Measurements from ENCODE around the gene PFKL.

The PFKL gene

DNA sequence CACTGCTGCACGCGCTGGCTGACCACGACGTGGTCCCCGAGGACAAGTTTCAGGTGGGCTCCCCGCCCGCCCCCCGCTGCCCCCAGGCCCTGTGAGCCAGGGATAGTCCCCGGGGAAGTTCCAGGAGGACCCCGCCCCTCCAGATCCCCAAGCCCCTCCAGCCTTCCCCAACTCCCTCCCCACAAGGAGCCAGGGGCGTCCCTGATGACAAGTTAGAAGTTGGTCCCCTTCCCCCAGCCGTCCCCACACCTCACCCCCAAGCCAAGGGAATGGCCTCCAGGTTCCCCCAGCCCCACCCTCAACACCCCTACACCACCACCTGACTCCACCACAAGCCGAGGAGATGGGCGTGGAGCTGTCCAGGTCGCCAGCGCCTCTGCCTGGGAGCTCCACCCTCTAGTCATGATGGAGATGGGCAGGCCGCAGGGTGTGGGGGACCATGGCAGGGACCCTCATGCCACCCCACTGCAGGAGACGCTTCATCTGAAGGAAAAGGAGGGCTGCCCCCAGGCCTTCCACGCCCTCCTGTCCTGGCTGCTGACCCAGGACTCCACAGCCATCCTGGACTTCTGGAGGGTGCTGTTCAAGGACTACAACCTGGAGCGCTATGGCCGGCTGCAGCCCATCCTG lies 13.7 kb upstream of the PFKL start:
- in situ Hi-C loops (cut with MboI; ENCODE audit: low pct_unique_long_range_greater_than_20kb, low sequenced_read_pairs, unreplicated experiment) = loop anchor here (25.0 kb wide), 1 partner anchor 199 kb away; no protein-coding TSS in a partner anchor
- no peak for DNase-seq (ENCODE audit: low spot score)
- TF ChIP-seq, protein P1, sequence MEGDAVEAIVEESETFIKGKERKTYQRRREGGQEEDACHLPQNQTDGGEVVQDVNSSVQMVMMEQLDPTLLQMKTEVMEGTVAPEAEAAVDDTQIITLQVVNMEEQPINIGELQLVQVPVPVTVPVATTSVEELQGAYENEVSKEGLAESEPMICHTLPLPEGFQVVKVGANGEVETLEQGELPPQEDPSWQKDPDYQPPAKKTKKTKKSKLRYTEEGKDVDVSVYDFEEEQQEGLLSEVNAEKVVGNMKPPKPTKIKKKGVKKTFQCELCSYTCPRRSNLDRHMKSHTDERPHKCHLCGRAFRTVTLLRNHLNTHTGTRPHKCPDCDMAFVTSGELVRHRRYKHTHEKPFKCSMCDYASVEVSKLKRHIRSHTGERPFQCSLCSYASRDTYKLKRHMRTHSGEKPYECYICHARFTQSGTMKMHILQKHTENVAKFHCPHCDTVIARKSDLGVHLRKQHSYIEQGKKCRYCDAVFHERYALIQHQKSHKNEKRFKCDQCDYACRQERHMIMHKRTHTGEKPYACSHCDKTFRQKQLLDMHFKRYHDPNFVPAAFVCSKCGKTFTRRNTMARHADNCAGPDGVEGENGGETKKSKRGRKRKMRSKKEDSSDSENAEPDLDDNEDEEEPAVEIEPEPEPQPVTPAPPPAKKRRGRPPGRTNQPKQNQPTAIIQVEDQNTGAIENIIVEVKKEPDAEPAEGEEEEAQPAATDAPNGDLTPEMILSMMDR (IDR thresholded peaks at IDR 0.05; ENCODE audit: extremely low read depth, insufficient read depth, missing control alignments) = no peak

DNA sequence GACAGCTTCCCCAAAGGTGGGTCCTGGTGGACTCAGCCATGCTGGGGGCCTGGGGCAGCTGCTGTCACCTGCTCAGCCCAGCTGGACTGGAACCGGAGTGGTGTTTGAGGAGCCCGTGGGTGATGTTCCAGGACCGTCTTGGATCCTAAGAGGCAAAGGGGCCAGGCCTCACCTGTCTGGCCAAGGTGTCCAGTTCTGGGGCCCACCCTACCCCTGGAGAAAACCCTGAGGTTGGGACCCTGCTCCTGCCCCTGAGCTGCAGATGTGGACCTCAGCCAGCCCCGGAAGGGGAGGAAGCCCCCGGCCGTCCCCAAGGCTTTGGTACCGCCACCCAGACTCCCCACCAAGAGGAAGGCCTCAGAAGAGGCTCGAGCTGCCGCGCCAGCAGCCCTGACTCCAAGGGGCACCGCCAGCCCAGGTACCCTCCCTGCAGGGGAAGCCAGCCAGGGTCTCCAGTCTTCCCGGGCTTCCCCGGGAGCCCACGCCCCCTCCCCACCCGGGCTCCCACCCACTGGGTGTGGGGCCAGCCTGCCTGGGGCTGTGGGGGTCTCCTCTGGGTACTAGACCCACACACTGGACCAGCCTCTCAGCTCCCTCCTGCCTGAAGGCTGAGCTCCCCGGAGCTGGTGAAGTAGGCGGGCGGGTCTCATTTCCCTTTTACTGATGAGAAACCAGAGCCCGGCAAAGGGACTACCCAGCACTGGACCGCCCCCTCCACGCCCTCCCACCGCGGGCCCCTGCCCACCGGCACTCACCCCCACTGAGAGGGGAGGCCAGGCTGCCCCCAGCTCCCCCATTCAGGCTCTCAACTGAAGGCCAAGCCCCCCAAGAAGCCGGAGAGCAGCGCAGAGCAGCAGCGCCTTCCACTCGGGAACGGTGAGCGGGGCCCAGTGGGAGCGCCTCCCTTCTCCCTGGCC lies 12.9 kb upstream of the PFKL start:
- in situ Hi-C loops (cut with MboI; ENCODE audit: low pct_unique_long_range_greater_than_20kb, low sequenced_read_pairs, unreplicated experiment) = loop anchor here (25.0 kb wide), 1 partner anchor 200 kb away; no protein-coding TSS in a partner anchor
- TF ChIP-seq, protein P1 (IDR thresholded peaks at IDR 0.05; ENCODE audit: extremely low read depth, insufficient read depth, missing control alignments) = no peak
- no peak for DNase-seq (ENCODE audit: low spot score)

DNA sequence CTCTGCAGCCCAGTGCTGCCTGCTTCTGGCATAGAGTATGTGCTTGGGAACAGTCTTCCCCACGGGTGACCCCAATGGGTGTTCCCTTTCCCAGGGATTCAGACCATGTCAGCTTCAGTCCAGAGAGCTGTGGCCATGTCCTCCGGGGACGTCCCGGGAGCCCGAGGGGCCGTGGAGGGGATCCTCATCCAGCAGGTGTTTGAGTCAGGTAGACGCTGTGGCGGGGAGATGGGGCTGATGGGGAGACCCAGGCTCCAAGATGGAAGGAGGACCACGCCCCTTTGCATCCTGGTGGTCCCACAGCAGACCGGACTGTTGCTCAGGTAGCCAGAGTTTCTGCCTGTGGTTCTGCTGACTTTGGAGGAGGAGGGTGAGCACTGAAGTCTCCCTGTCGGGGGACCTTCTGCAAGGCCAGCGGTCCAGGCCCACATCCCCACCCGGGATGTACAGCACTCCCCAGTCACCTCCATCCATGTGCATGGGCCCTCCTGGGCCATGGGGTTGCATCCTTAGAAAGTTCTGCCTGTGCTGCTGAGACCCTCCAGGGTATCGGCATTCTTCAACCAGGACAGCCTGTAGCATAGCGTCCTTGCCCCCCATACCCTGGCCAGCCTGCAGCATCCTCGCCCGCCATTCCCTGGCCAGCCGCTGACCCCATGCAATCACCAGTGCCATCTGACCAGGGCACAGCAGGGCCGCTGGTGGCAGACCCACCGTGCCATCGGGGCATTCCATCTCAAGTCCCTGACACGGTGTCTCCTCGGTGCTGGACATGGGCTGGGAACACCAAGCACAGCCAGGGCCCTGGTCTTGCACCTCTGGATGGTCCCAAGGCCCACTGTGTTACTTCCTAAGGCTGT lies 11.4 kb upstream of the PFKL start:
- TF ChIP-seq, protein P1 (IDR thresholded peaks at IDR 0.05; ENCODE audit: extremely low read depth, insufficient read depth, missing control alignments) = no peak
- no peak for DNase-seq (ENCODE audit: low spot score)
- in situ Hi-C loops (cut with MboI; ENCODE audit: low pct_unique_long_range_greater_than_20kb, low sequenced_read_pairs, unreplicated experiment) = loop anchor here (25.0 kb wide), 1 partner anchor 201 kb away; no protein-coding TSS in a partner anchor

DNA sequence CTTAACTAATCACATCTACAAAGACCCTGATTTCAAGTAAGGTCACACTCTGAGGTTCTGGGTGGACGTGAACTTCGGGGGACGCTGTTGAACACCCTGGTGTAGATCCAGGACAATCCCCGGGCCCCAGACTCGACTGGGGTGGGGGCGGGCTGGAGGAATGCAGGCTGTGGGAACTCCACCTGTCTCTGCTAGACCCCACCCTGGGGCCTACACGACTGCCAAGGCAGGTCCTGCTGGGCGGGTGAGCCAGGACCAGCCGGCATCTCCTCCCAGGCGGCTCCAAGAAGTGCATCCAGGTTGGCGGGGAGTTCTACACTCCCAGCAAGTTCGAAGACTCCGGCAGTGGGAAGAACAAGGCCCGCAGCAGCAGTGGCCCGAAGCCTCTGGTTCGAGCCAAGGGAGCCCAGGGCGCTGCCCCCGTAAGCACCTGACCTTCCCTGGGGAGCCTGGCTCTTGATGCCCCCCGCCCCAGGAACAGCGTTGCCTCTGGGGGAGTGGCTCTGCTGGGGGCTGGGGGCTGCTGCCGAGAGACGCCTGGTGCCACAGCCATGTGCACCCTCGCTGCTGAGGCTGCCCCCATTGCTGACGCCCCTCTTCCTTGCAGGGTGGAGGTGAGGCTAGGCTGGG lies 10.4 kb upstream of the PFKL start:
- no peak for DNase-seq (ENCODE audit: low spot score)
- in situ Hi-C loops (cut with MboI; ENCODE audit: low pct_unique_long_range_greater_than_20kb, low sequenced_read_pairs, unreplicated experiment) = loop anchor here (25.0 kb wide), 1 partner anchor 202 kb away; no protein-coding TSS in a partner anchor
- TF ChIP-seq, protein P1 (IDR thresholded peaks at IDR 0.05; ENCODE audit: extremely low read depth, insufficient read depth, missing control alignments) = no peak

DNA sequence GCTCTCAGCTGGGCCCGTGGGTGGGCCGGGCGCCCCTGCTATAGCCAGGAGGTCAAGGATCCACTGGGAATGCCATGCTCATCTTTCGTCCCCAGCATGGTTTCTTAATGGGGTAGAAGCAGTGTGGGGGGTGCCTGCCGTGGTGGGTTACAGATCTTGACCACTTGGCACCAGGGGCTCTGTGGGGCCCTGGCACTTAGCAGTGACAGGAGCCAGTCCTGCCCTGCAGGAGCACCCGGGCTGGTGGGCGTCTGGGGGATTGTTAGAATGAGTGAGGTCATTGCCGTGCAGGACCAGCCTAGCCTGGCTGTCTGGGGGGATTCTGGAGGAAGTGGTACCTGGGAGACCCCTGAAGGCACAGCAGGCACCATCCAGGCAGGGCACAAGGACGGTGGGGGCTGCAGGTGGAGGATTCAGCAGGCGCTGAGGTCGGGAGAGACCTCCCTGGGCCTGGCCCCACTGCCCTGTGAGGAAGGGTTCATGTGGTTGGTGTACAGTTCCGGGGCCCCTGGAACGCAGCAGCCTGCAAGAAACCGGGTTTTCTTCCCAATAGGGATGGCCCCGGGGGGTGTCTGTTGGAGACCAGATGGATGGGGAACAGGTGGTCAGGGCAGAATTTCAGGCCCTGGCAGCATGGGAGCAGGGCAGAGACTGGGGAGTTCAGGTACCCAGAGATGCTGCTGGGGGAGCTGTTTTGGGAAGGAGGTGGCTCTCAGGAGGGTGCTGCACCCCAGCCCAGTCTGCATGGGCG lies 9.4 kb upstream of the PFKL start:
- no peak for DNase-seq (ENCODE audit: low spot score)
- TF ChIP-seq, protein P1 (IDR thresholded peaks at IDR 0.05; ENCODE audit: extremely low read depth, insufficient read depth, missing control alignments) = no peak
- in situ Hi-C loops (cut with MboI; ENCODE audit: low pct_unique_long_range_greater_than_20kb, low sequenced_read_pairs, unreplicated experiment) = loop anchor here (25.0 kb wide), 1 partner anchor 203 kb away; no protein-coding TSS in a partner anchor
